KOPT-K1 (cell line): Measurements from ENCODE around the gene DNAJC5.

Experiments used
- H3K27ac ChIP-seq: fragments of 200-600 bp; sonication (generic); 2 replicates; pipeline ENCODE4 v1.5.1; 2016; ENCODE audit warnings: antibody characterized with exemption, mild to moderate bottlenecking, low read depth, low read length; ENCODE audit not compliant: poor library complexity, severe bottlenecking
- H3K36me3 ChIP-seq: fragments of 200-600 bp; sonication (generic); 2 replicates; pipeline ENCODE4 v1.5.1; 2017; ENCODE audit warnings: antibody characterized with exemption, mild to moderate bottlenecking, low read length, moderate library complexity; ENCODE audit not compliant: insufficient read depth
- H3K9me3 ChIP-seq: fragments of 200-600 bp; sonication (generic); 2 replicates; pipeline ENCODE4 v1.5.1; 2017; ENCODE audit warnings: antibody characterized with exemption, low read length, mild to moderate bottlenecking; ENCODE audit not compliant: insufficient read depth, poor library complexity, severe bottlenecking

Gene DNAJC5

GRCh38 chr20:63944078-63944941 is 49.4 kb downstream of the DNAJC5 start:
- H3K27ac ChIP-seq, result no peak overlapping the region
- peaks cover 57% of the 10 kb centered on the region for H3K36me3 ChIP-seq
- no peaks in the 10 kb centered on the region for H3K9me3 ChIP-seq

DNA sequence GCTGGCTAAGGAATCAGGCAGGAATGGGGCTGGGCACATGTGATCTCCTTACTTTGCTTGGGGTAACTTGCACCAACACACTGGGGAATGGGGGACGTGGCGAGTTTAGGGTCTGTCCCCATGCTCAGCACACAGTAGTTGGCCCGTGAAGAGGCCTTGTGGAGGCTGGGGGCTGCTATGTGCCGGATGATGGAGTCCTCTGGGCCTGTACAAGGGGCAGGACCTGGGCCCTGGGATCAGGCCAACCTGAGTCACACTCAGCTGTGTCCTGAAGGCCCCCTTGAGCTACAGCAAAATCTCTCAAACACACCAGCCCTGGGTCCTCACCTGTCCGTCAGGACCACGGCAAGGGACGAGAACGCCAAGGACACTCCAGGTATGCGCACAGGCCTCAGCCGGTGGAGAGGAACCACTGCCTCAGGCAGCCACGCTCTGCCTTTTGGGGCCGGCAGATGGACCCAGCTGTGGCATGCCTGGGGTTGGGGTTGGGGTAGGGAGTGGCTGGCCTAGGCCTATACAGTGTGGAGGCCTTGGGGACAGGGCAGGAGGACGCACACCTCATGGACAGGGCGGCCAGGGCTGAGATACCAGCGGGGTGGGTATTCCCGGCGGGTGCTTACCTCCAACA is 50.2 kb downstream of the DNAJC5 start:
- Histone ChIP-seq H3K27ac (no peak overlapping the region), H3K36me3 (peaks cover 53% of the 10 kb centered on the region)

DNA sequence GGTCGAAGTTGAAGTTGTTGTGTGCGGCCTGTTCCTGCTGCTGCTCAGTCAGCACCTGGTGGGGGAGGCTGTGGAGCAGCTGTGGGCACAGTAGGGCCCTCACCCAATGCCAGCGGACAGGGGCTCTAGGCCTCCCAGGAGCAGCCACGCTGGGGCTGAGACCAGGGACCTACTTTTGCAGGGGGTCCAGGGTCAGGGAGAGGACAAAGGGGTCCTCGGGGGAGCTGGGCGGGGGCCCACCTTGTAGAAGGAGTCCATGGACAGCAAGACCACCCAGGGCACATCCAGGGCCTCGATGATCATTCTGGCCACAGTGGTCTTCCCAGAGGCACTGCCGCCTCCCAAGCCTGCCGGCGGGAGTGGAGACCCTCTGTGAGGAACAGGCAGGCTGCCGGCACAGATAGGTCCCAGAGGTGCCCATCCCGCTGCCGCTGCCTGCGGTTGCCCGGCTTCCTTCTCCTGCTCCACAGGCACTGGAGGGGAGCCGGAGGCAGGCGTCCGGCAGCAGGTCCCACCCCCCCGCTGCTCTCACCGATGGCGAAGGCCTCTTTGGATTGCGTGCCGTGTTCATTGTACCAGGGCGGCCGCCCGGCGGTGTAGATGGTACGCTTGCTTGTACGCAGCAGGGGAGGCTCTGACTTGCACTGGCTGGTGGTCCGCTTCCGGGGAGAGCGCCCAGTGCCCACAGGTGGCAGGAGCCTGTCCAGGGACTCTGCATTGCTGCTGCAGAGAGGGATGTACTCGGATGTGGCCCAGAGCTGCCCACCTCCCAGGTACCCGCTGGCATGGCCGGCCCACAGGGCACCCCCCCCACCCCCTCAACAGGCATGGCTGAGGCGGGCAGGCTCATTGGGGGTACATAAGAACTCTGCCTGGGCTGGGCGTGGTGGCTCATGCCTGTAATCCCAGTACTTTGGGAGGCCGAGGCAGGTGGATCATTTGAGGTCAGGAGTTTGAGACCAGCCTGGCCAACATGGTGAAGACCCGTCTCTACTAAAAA is 51.3 kb downstream of the DNAJC5 start:
- Histone ChIP-seq H3K9me3 (no peaks in the 10 kb centered on the region), H3K36me3 (peaks cover 42% of the 10 kb centered on the region), H3K27ac (no peak overlapping the region)

More for the DNA sequence above, 50.2 kb downstream of the DNAJC5 start:
- no peaks in the 10 kb centered on the region for H3K9me3 ChIP-seq

DNA sequence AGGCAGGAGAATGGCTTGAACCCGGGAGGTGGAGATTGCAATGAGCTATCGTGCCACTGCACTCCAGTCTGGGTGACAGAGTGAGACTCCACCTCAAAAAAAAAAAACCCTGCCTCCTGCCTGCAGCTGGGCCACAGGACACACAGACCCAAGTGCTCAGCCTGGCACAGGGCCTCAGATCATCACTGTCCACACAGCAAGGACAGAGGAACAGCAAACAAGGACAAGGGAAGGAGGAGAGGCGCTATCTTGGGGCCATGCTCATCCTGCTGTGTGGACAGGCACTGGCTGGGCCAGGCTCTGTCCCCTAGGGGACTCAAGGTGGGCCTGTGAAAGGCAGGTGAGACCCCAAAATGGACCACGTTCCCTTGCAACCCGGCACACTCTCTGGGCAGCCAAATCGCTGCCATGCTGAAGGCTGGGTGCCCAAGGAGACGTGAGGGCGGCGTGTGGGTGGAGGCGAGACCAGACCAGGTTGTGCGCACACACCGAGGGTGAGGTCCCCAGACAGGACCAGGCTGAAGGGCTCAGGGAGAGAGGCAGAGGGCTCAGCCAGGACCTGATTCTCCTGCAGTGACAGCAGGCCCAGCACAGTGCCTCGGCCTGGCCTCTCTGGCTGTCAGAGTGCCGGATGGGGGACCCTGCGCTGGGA is 52.2 kb downstream of the DNAJC5 start:
- no peaks in the 10 kb centered on the region for H3K9me3 ChIP-seq
- peaks cover 42% of the 10 kb centered on the region for H3K36me3 ChIP-seq
- H3K27ac ChIP-seq, result no peak overlapping the region

GRCh38 chr20:63947638-63948456 is 52.9 kb downstream of the DNAJC5 start:
- Histone ChIP-seq H3K27ac (no peak overlapping the region), H3K9me3 (no peaks in the 10 kb centered on the region), H3K36me3 (peaks cover 43% of the 10 kb centered on the region)

DNA sequence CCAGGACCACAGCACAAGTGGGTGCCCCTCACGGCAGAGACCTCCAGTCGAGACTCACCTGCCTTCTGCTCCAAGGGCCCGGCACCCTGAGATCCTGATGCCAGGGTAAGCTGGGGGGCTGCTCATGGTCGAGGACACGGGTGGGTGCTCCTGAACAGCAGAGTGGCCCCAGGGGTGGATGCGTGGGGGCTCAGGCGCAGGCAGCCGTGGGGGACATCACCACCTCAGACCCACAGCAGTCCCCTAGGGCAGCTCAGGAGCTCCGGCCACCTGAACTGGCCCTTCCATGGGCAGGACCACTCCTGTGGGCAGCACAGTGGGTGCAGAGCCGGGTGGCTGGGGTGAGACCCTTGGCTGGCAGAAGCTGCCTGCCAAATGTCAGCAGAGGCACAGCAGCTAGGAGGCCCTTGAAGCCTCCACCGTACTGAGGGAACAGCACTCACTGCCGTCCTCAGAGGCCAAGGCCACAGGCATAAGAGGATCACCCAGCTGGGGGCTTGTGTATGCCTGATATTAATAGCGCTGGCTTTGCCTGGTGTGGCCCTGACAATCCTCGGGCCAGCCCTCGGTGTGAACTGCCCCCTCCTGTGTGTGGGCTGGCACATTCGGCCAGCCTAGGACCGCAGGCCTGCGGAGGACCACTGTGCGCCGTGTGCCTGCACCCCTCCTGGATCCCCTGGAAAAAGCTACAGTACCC is 55.9 kb downstream of the DNAJC5 start:
- peaks cover 13% of the 10 kb centered on the region for H3K36me3 ChIP-seq
- no peak overlapping the region for H3K27ac ChIP-seq
- no peaks in the 10 kb centered on the region for H3K9me3 ChIP-seq

DNA sequence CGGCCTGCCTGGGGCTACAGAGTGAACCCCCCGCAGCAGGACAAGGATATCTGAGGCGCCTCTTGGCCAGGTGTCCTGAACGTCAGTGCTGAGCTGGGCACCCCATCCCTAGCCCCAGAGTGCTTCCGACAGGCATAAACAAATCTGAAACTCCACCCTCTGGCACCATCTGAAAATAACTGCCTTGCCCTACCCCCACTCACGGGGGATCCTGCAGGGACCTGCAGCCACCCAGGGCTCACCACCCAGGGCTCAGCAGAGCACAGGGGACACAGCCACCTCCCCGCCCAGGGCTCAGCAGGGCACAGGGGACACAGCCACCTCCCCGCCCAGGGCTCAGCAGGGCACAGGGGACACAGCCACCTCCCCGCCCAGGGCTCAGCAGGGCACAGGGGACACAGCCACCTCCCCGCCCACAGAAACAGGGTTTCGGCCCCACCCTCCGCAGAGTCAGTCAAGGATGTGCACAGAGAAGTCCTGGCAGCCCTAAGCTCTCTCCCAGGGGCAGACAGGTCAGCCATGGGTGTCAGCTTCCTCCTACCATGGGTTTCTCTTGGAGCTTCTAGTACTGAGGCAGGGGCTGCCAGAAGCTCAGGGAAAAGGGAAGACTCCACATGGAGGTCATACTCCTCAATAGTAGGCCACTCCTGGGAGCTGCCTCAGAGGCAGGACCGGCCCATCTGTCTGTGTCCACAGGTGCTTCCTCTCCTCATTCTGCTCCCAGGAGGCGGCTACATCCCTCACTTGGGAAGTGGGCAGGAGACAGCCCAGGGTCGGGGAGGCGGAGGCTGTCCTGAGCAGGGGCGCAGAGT is 56.7 kb downstream of the DNAJC5 start:
- no peaks in the 10 kb centered on the region for H3K9me3 ChIP-seq
- no peak overlapping the region for H3K27ac ChIP-seq
- H3K36me3 ChIP-seq, result peaks cover 9% of the 10 kb centered on the region; the same call in 1 of the 2 replicates

DNA sequence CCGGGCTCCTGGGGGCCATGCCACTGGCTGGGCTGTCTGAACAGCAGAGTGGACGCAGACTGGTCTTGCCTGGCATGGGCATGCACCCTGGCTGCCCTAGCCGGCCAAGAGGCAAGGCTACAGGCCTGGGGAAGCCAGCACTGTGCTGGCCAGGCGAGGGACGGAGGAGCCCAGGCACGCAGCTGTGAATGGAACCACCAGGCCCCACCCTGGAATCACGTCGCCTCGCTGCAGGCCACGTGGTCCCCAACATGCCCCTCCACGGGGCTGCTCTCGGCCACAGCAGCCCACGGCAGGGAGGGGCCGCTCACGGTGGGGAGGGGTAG is 57.2 kb downstream of the DNAJC5 start:
- H3K27ac ChIP-seq, result no peak overlapping the region
- H3K9me3 ChIP-seq, result no peaks in the 10 kb centered on the region
- peaks cover 9% of the 10 kb centered on the region; the same call in 1 of the 2 replicates for H3K36me3 ChIP-seq

DNA sequence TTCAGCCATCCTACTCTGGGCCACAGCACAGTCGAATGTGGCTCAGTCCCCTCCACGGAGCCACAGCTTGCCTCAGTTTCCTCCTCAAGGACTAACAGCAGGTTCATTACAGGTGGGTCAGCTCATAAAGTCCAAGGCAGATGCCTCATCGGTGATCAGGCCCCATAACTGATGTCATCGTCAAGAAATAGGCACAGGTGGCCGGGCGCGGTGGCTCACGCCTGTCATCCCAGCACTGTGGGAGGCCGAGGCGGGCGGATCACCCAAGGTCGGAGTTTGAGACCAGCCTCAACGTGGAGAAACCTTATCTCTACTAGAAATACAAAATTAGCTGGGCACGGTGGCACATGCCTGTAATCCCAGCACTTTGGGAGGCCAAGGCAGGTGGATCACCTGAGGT is 57.8 kb downstream of the DNAJC5 start:
- H3K36me3 ChIP-seq, result peaks cover 9% of the 10 kb centered on the region; the same call in 1 of the 2 replicates
- no peak overlapping the region for H3K27ac ChIP-seq
- no peaks in the 10 kb centered on the region for H3K9me3 ChIP-seq

GRCh38 chr20:63953764-63954429 is 59.0 kb downstream of the DNAJC5 start:
- no peak overlapping the region for H3K27ac ChIP-seq
- peaks cover 14% of the 10 kb centered on the region; the same call in 1 of the 2 replicates for H3K36me3 ChIP-seq
- no peaks in the 10 kb centered on the region for H3K9me3 ChIP-seq

DNA sequence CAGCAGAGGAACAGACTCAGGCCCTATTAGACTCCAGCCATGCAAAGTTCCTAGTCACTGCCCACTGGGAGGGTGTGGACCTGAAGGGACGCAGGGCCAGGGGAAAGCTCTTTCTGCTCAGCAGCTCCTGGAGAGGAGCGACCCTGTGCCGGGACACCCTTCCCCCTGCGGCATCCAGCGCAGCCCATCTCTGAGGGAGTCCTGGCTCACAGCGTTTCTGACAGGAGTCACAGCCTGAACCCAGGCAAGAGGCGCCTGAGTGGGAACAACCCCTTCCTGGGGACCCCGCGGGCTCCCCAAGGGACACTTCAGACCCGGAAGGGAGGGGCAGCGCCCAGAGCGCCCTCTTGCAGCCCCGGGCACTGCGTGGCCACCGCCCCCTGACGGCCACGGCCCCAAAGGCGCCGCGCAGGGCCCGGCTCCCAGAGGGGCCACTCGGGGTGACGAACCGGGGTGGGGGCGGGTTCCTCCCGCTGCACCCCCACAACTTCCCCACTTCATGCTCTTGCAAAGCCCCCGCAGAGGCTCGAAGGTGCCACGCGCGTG is 60.4 kb downstream of the DNAJC5 start:
- Histone ChIP-seq H3K36me3 (peaks cover 27% of the 10 kb centered on the region), H3K9me3 (no peaks in the 10 kb centered on the region), H3K27ac (peak overlapping the region; percentile 96)
